ENCODE measurements around the gene ITIH5.
"Not testable (repeated sequence)": the region's sequence is repeated elsewhere in the genome, so short reads cannot be mapped to it uniquely, and the experiment has no call there.

DNA sequence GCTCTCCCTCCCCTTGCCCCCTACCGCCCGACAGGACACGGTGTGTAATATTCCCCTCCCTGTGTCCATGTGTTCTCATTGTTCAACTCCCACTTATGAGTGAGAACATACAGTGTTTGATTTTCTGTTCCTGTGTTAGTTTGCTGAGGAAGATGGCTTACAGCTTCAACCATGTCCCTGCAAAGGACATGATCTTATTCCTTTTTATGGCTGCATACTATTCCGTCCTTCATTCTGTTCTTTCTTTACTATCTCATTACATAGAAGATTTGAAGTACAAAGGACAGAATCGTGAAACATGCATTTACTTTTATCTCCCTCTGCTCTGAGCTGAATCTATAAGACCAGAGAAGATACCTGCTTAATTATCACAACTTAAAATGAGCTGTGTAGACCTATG is 44.3 kb upstream of the ITIH5 start:
- TF ChIP-seq, protein P1, sequence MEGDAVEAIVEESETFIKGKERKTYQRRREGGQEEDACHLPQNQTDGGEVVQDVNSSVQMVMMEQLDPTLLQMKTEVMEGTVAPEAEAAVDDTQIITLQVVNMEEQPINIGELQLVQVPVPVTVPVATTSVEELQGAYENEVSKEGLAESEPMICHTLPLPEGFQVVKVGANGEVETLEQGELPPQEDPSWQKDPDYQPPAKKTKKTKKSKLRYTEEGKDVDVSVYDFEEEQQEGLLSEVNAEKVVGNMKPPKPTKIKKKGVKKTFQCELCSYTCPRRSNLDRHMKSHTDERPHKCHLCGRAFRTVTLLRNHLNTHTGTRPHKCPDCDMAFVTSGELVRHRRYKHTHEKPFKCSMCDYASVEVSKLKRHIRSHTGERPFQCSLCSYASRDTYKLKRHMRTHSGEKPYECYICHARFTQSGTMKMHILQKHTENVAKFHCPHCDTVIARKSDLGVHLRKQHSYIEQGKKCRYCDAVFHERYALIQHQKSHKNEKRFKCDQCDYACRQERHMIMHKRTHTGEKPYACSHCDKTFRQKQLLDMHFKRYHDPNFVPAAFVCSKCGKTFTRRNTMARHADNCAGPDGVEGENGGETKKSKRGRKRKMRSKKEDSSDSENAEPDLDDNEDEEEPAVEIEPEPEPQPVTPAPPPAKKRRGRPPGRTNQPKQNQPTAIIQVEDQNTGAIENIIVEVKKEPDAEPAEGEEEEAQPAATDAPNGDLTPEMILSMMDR (IDR thresholded peaks at IDR 0.05; ENCODE audit: low read depth, low read length), result not testable (repeated sequence)
- not testable (repeated sequence) for TF ChIP-seq POLR2A (IDR thresholded peaks at IDR 0.05; ENCODE audit: extremely low read depth, insufficient read length)

Measured in NB4 (cell line).